ENCODE results near the gene BRICD5. TPM values are rescaled to one million over a fixed set of nuclear protein-coding genes. Genes with fewer than 3 reads are reported as not detected.

BRICD5 gene
- total RNA-seq, 1 experiment from 2014 or later: 1.6 TPM

DNA sequence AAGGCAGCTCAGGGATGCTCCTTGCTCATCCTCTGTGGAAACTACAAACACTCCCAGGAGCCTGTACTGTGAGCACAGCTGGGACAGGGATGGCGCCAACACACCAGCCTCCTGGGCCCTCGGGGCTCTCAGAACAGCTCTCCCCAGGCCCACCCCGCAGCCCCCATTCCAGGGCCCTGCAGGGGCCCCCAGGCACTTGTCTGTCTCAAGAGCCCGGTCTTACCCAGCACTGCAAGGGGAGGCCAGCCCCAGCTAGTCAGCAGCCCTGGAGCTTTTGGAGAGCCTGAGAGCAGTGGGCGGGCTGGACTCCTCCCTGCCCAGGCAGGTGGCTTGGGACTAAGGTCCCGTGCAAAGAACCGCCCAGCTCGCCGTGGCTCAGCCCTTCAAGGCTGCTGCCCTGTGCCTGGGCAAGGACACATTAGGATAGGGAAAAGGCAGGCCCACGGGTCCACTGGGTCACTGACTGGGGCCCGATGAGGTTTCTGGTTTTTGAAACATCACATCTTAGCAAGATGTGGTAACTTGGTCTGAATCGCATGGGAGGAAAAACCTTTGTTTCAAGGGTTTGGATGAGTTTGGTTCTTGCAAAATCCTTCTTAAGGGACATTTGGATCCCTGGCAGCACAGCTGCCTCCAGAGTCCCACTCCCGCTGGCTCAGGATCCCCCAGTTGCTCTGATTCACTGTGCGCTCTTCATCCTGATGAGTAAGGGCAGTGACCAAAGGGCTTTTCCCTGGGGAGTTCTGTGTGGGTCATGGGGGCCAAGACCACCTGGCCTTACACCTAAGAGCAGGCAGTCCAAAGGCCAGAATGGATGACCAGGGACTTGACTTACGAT, 28.4 kb upstream of the BRICD5 start:
- no peak for DNase-seq (ENCODE audit: low read depth, low spot score)
- in situ Hi-C loops (cut with HindIII; ENCODE audit: low pct_unique_long_range_greater_than_20kb, low sequenced_read_pairs): no loop called here

DNA sequence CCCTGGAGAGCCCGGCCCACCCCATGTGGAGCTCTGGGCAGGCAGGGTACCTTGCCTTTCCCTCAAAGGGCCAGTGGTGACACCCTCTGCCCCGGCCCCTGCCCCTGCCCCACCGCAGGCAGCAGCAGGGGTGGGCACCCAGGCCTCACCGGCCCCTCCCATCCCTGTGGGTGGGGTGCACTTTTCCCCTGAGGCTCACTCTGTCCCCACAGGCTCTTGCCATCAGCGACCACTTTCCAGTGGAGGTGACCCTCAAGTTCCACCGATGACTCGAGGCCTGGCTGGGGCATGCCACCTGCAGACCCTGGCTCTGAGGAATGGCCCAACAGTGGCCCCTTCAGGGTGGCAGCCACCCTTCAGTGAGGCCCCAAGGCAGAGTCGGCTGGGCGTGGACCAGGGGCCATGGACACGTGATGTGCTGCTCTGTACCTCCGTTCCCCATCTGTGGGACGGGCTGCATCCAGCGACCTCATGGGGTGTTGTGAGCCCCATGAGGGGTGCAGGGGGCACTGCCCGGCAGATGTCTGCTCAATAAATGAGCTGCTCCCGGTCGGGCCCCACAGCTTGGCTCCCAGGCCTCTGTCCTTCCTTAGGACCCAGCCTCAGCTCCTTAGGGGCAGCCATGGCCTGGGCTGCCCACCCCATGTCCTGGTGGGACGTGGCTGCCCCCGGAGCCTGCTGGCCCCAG, 27.6 kb upstream of the BRICD5 start:
- no peak for DNase-seq (ENCODE audit: low read depth, low spot score)
- in situ Hi-C loops (cut with HindIII; ENCODE audit: low pct_unique_long_range_greater_than_20kb, low sequenced_read_pairs): no loop called here

DNA sequence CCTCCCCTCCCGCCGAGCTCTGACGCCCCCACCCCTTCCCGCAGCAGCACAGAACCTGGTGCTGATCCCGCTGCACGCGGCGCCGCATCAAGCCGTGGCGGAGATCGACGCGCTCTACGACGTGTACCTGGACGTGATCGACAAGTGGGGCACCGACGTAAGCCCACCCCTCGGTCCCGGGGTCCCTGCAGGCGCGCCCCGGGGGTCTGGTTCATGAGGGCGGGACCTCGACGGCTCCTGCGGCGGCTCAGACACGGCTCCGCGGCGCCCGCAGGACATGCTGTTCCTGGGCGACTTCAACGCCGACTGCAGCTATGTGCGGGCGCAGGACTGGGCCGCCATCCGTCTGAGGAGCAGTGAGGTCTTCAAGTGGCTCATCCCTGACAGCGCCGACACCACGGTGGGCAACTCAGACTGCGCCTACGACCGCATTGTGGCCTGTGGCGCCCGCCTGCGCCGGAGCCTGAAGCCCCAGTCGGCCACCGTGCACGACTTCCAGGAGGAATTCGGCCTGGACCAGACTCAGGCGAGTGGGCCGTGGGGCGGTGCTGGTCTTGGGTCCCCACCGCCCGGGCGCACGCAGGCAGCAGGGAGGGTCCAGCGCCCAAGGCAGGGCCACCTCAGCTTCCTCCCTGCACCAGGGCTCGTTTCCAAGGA, 27.0 kb upstream of the BRICD5 start:
- DNase-seq (ENCODE audit: low read depth, low spot score): no peak
- in situ Hi-C loops (cut with HindIII; ENCODE audit: low pct_unique_long_range_greater_than_20kb, low sequenced_read_pairs): no loop called here

DNA sequence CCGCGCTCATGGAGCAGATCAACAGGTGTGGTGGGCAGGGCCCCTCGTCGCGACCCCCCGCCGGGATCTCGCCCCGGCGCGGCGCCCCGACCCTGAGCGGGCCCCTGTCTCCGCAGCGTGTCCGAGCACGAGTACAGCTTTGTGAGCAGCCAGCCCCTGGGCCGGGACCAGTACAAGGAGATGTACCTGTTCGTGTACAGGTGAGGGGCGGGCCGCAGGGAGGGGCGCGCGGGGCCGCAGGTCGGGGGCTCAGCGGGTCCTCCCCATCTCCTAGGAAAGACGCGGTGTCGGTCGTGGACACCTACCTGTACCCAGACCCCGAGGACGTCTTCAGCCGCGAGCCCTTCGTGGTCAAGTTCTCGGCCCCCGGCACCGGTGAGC, 26.4 kb upstream of the BRICD5 start:
- in situ Hi-C loops (cut with HindIII; ENCODE audit: low pct_unique_long_range_greater_than_20kb, low sequenced_read_pairs): no loop called here
- no peak for DNase-seq (ENCODE audit: low read depth, low spot score)

DNA sequence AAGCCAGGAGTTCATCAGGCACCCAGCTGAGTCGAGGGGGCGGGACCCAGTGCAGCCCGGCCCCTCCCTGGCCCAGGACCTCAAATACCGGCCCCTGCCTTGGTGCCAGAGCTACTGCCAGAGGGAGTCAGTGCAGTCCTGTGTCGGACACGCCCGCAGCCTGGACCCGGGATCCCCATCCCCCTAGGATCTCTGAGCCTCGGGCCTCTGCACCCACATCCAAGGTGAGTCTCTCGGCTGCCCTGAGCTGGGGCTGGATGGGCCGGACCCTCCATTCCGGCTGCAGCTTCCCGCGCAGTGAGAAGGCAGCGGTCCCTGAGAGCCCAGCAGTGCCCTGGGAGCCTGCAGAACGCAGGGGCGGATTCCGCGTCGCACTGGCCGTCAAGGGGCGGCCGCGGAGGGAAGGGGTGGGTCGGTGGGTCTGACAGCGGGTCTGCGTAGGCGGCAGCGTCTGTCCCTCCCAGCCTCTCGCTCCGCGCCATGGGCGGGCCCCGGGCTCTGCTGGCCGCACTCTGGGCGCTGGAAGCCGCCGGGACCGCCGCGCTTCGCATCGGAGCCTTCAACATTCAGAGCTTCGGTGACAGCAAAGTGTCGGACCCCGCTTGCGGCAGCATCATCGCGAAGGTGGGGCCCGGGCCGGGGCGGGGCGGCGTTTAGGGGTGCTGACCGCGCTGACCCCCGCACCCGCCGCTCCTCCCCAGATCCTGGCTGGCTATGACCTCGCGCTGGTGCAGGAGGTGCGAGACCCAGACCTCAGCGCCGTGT, 25.9 kb upstream of the BRICD5 start, which contains the start of gene DNASE1L2:
DNASE1L2 (plus strand) TSS at position 108 of the 765 bp plus-strand sequence; CDS start at position 481, 373 bp downstream.
- no peak for DNase-seq (ENCODE audit: low read depth, low spot score)
- in situ Hi-C loops (cut with HindIII; ENCODE audit: low pct_unique_long_range_greater_than_20kb, low sequenced_read_pairs): no loop called here

DNA sequence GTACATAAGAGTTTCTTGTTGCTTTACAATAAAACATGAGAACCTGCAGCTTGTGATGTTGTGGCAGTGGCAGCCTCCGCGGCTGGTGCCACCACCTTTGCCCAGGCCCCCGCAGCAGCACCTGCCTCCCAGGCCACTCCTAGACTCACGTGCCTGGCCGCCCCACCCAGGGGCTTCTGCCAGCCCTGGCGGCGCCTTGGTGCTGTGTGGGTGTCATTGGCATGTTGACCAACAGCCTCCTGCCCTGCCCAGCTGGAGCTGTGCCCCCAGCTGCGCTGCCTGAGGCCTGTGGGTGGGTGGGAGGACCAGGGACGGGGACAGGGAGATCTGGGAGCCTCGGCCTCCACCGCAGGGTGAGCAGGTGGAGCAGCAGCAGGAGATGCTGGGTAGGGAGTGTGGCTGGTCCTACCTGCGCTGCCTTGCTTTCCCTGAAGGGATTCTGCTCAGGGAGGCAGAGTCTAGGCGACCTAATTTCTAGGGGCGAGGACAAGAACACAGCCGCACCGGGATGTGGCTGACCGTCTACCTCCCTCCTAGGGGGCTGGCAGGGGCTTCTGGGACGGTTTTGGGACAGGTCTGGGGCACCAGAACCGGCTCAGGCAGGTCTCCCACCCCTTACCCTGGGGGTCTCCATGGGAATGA, 25.2 kb upstream of the BRICD5 start:
- in situ Hi-C loops (cut with HindIII; ENCODE audit: low pct_unique_long_range_greater_than_20kb, low sequenced_read_pairs): no loop called here
- DNase-seq (ENCODE audit: low read depth, low spot score): no peak

DNA sequence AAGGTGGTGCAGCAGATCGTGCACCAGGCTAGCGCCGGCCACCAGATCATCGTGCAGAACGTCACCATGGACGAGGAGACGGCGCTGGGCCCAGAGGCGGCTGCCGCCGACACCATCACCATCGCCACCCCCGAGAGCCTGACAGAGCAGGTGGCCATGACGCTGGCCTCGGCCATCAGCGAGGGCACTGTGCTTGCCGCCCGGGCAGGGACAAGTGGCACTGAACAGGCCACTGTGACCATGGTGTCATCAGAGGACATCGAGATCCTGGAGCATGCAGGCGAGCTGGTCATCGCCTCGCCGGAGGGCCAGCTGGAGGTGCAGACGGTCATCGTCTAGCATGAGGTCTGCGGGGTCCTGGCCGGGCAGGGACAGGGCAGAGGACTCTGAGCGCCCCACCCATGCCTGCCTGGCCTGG, 24.6 kb upstream of the BRICD5 start:
- no peak for DNase-seq (ENCODE audit: low read depth, low spot score)
- in situ Hi-C loops (cut with HindIII; ENCODE audit: low pct_unique_long_range_greater_than_20kb, low sequenced_read_pairs): no loop called here

DNA sequence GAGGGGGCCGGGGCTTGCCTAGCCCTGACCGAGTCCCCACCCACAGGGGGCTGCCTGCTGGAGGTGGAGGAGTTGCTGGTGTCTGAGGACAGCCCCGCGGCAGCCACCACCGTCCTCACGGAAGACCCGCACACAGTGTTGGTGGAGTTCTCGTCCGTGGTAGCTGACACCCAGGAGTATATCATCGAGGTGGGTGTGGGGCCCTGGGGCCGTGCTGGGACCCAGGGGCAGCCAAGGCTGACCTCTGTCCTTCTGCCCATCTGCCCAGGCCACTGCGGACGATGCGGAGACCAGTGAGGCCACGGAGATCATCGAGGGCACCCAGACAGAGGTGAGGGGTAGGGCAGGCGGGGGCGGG, 24.1 kb upstream of the BRICD5 start:
- in situ Hi-C loops (cut with HindIII; ENCODE audit: low pct_unique_long_range_greater_than_20kb, low sequenced_read_pairs): no loop called here
- DNase-seq (ENCODE audit: low read depth, low spot score): no peak

DNA sequence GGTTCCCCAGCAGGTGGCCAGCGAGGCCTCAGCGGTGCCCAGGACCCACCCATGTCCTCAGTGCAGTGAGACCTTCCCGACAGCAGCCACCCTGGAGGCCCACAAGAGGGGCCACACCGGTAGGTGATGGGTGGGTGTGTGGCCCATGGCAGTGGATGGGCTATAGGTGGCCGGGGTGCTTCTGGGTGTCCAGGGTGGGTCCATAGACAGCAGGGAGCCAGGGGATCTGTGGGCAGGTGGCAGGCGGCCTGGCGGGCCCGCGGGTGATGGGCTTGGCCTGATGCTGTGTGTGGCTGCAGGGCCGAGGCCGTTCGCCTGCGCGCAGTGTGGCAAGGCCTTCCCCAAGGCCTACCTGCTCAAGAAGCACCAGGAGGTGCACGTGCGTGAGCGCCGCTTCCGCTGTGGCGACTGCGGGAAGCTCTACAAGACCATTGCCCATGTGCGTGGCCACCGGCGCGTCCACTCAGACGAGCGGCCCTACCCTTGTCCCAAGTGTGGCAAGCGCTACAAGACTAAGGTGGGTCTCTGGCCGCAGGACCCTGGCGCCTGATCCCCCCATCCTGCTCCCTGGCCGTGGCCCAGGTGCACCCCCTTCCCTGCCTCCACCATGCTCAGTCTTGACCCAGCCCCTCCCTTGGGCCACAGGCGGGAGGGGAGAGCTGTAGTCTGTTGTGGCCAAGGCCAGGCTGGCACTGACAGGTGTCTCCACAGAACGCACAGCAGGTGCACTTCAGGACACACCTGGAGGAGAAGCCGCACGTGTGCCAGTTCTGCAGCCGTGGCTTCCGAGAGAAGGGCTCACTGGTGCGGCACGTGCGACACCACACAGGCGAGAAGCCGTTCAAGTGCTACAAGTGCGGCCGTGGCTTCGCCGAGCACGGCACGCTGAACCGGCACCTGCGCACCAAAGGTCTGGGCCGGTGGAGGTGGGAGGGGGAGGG, 23.5 kb upstream of the BRICD5 start:
- in situ Hi-C loops (cut with HindIII; ENCODE audit: low pct_unique_long_range_greater_than_20kb, low sequenced_read_pairs): no loop called here
- DNase-seq (ENCODE audit: low read depth, low spot score): no peak

DNA sequence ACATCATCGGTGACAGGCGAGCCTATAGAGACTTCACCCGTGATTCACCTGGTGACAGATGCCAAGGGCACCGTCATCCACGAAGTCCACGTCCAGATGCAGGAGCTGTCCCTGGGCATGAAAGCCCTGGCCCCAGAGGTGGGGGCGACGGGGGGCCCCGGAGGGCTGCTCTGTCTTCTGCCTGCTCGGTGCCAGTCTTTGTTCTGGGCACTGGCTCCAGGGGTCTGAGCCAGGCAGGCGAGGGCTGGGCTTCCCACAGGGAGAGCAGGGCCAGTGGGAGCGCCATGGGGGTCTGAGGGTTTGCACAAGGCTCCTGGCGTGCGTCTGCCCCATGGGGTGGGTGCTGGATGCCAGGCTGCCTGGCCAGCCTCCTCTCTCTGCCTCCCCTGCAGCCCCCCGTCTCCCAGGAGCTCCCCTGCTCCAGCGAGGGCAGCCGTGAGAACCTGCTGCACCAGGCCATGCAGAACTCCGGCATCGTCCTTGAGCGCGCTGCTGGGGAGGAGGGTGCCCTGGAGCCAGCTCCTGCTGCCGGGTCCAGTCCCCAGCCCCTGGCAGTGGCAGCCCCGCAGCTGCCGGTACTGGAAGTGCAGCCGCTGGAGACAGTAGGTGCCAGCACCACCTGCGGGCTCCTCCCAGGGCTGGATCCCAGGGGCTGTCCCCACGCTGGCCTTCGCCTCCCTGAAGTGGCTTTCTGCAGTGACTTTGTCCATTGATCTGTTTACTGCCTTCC, 22.5 kb upstream of the BRICD5 start:
- in situ Hi-C loops (cut with HindIII; ENCODE audit: low pct_unique_long_range_greater_than_20kb, low sequenced_read_pairs): no loop called here
- no peak for DNase-seq (ENCODE audit: low read depth, low spot score)

DNA sequence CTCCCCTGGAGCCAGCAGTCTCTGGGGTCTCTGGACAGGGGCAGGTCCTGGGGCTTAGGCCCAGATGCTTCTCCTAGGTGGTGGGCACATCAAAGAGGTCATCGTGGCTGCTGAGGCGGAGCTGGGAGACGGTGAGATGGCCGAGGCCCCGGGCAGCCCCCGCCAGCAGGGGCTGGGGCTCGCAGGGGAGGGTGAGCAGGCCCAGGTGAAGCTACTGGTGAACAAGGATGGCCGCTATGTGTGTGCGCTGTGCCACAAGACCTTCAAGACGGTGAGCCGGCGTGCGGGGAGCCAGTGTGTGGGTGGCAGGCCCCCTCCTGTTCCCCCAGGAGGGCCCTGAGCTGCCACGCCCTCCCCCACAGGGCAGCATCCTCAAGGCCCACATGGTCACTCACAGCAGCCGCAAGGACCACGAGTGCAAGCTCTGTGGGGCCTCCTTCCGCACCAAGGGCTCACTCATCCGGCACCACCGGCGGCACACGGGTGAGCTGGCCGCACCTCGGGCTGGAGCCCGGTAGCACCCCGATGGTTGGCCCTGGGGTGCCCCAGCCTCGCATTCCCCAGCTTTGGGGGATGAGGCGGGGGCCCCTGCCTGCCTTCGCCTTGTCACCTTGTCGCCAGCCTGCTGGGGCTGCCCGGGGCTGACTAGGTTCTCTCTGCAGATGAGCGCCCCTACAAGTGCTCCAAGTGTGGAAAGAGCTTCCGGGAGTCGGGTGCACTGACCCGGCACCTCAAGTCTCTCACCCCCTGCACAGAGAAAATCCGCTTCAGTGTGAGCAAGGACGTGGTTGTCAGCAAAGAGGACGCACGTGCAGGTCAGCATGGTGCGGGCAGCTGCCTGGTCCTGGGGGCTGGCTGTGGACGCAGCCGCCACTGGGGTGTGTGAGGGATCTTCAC, 21.7 kb upstream of the BRICD5 start:
- in situ Hi-C loops (cut with HindIII; ENCODE audit: low pct_unique_long_range_greater_than_20kb, low sequenced_read_pairs): no loop called here

DNA sequence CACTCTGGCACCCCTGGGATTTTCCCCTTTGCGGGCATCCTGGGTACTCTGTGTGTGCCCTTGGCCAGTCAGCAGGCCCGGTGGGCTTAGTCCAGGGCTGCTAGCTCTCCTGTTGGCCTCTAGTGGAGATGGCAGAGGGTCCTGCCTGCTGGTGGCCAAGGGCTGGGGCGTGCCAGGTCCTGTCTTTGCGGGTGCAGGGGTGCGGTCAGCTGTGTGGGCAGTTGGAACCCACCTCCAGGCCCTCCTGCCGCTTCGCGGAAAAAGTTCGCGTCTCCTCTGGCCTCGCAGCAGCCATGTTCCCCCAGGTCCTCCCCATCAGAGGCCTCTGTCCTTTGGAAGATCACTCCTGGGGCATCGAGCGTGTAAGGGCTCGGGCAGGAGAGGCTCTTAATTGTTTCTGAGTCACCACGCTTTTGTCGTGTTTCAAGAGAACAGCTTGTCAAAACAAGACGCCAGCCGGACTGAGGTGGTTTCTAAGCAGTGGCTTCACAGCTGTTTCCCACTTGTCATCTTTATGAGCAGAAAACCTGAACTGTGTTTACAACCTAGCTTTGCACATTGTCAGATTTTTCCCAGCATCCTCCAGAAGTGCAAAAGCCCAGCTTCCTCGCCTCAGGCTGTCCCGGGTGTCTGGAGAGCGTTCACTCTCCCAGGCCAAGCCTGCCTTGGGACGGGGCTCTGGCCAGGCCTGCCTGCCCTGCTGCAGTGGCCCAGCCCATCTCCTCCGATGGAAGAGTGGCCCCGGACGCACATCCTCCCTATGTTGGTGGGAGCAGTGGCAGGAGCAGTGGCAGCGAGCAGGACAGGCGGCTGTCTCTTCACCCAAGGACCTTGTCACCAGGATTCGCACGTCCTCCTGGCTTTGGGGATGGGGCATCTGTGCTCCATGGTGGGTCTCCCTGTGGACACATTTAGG, 20.6 kb upstream of the BRICD5 start:
- in situ Hi-C loops (cut with HindIII; ENCODE audit: low pct_unique_long_range_greater_than_20kb, low sequenced_read_pairs): no loop called here
- no peak for DNase-seq (ENCODE audit: low read depth, low spot score)

More for the DNA sequence above, 21.7 kb upstream of the BRICD5 start:
- DNase-seq (ENCODE audit: low read depth, low spot score): no peak

DNA sequence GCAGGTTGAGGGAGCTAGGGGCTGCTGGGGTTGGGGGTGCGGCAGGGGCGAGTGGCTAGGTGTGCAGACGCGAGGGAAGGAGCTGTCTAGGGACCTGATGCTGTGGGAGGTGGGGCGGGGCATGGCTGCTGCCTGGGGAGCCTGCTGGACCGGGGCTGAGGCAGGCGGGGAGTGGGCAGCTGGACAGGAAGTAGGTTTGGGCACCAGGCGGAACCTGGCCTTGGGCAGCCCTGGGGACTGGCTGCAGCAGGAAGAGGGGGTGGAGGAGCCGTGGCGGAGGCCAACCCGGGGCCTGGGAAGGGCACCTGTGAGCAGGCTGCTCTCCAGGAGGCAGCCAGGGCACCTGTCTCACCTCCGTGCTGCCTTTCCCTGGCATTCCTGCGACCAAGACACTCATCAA, 19.7 kb upstream of the BRICD5 start:
- in situ Hi-C loops (cut with HindIII; ENCODE audit: low pct_unique_long_range_greater_than_20kb, low sequenced_read_pairs): no loop called here
- no peak for DNase-seq (ENCODE audit: low read depth, low spot score)

DNA sequence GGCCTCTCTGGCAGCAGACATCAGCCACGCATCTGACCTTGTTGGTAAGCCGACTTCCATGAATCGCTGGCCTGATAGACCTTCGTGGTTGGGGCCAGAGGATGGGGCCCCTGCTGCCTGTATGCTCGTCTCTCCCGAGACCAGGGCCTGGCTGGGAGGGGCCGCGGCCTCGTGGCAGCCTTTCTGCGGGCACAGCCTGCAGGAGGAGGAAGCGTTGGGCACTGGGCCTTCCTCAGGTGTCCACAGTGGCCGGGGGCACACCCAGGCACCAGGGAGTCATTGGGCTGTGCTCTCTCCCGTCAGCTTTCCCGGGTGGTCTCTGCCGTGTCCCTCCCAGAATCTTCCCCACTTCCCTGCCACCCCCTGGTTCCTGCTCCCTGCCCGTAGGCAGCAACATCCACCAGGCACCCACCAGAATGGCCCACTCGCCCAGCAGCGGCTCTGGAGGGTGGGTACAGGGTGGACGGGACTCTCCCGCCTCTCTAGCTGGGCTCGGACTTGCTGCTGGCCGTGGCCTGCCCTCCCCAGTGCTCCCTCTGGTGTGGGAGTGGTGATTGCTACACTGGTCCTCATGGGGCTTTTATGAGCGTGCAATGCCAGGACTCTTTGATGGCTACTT, 19.1 kb upstream of the BRICD5 start:
- DNase-seq (ENCODE audit: low read depth, low spot score): no peak
- in situ Hi-C loops (cut with HindIII; ENCODE audit: low pct_unique_long_range_greater_than_20kb, low sequenced_read_pairs): no loop called here
